Tibial artery (tissue), 4 donors: ENCODE measurements around the gene SLAMF8.

Experiments used
- DNase-seq, 2 donors: peaks; one replicate each; pipeline ENCODE4 v3.0.0-alpha.2; 2019
- H3K27ac ChIP-seq, 2 donors: fragments of 200-600 bp; sonication (generic) in 1 of 2; 1 replicate in 1 of 2; 2 replicates in 1 of 2; pipeline ENCODE4 v1.5.1; 2018 to 2019; ENCODE audit warnings: mild to moderate bottlenecking in 1 of 2
- H3K27me3 ChIP-seq, 2 donors: fragments of 200-600 bp; sonication (generic) in 1 of 2; one replicate each; pipeline versions ENCODE4 v1.5.1 to v1.6.0; 2016 to 2019
- H3K36me3 ChIP-seq, 3 donors: fragments of 200-600 bp; sonication (generic) in 2 of 3; one replicate each; pipeline ENCODE4 v1.5.1; 2016 to 2019; ENCODE audit warnings: mild to moderate bottlenecking in 2 of 3
- H3K4me1 ChIP-seq, 4 donors: fragments of 200-600 bp; sonication (generic) in 2 of 4; 1 replicate in 3 of 4; 2 replicates in 1 of 4; pipeline ENCODE4 v1.5.1; 2016 to 2019
- H3K4me3 ChIP-seq, 2 donors: fragments of 200-600 bp; sonication (generic) in 1 of 2; 1 replicate in 1 of 2; 2 replicates in 1 of 2; pipeline ENCODE4 v1.5.1; 2018 to 2019; ENCODE audit warnings: mild to moderate bottlenecking in 2 of 2
- H3K9me3 ChIP-seq, 3 donors: fragments of 200-600 bp; sonication (generic) in 1 of 3; one replicate each; pipeline ENCODE4 v1.5.1; 2016 to 2019
- intact Hi-C: fragments of 100-400 bp; cut with DNase I; formaldehyde crosslinking; loops from one replicate; pipeline ENCODE4 v1.15.0; 2023; ENCODE audit warnings: low total_unique reads
- TF ChIP-seq, protein P1 (sequence below), 2 experiments: fragments of 200-600 bp in 1 of 2; fragments of 450-650 bp in 1 of 2; IDR thresholded peaks; one replicate each; pipeline ENCODE4 v1.5.1; 2017 to 2019; ENCODE audit warnings: antibody characterized with exemption in 2 of 2, mild to moderate bottlenecking in 1 of 2, moderate library complexity in 1 of 2

The SLAMF8 gene

GRCh38 chr1:159791461-159791860 is 35.2 kb upstream of the SLAMF8 start:
- H3K36me3 ChIP-seq: no peaks in the 10 kb centered on the region
- no peak for DNase-seq
- no peak overlapping the region for H3K4me3 ChIP-seq
- no peak overlapping the region for H3K27ac ChIP-seq
- no peaks in the 10 kb centered on the region for H3K4me1 ChIP-seq
- TF ChIP-seq, protein P1, sequence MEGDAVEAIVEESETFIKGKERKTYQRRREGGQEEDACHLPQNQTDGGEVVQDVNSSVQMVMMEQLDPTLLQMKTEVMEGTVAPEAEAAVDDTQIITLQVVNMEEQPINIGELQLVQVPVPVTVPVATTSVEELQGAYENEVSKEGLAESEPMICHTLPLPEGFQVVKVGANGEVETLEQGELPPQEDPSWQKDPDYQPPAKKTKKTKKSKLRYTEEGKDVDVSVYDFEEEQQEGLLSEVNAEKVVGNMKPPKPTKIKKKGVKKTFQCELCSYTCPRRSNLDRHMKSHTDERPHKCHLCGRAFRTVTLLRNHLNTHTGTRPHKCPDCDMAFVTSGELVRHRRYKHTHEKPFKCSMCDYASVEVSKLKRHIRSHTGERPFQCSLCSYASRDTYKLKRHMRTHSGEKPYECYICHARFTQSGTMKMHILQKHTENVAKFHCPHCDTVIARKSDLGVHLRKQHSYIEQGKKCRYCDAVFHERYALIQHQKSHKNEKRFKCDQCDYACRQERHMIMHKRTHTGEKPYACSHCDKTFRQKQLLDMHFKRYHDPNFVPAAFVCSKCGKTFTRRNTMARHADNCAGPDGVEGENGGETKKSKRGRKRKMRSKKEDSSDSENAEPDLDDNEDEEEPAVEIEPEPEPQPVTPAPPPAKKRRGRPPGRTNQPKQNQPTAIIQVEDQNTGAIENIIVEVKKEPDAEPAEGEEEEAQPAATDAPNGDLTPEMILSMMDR (IDR thresholded peaks at IDR 0.05): no peak
- intact Hi-C loops: loop anchor here (10.0 kb wide), 1 partner anchor 213 kb away; no protein-coding TSS in a partner anchor
- H3K9me3 ChIP-seq: no peaks in the 10 kb centered on the region
- H3K27me3 ChIP-seq: peaks cover 0 to 22% of the 10 kb centered on the region in 2 donors

- no peak overlapping the region for H3K4me3 ChIP-seq
- H3K36me3 ChIP-seq: no peaks in the 10 kb centered on the region
- no peak overlapping the region for H3K27ac ChIP-seq
- intact Hi-C loops: loop anchor here (5.0 to 10.0 kb wide), 2 partner anchors 97 to 209 kb away; no protein-coding TSS in a partner anchor
- DNase-seq: no peak
- peaks cover 0 to 26% of the 10 kb centered on the region in 2 donors for H3K27me3 ChIP-seq
- no peaks in the 10 kb centered on the region for H3K9me3 ChIP-seq
- TF ChIP-seq, protein P1 (IDR thresholded peaks at IDR 0.05): no peak
- no peaks in the 10 kb centered on the region for H3K4me1 ChIP-seq
Measured at GRCh38 chr1:159795534-159795933, 31.1 kb upstream of the SLAMF8 start.

DNA sequence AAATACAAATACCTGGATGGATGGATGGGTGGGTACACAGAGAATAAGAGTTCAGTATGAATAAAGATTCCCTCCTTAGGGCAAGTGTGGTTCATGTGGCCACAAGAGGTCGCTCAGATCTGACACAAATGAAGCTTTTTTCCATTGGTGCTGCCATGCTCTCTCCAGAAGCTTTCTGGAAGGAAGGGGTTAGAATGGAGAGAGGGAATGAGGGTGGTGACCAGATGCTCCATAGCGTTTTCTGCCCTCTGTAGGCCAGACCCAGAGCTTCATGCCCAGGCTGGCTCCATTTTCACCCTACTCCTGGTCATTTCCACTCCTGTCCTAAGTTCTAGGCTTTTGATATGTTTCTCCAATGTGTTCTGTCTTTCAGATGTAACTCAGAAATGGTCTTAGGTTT is 27.8 kb upstream of the SLAMF8 start:
- Histone ChIP-seq H3K9me3 (no peaks in the 10 kb centered on the region), H3K4me1 (peaks cover 0 to 6% (median 2%) of the 10 kb centered on the region in 4 donors), H3K27me3 (peaks cover 0 to 16% of the 10 kb centered on the region in 2 donors), H3K27ac (no peak overlapping the region), H3K36me3 (no peaks in the 10 kb centered on the region), H3K4me3 (no peak overlapping the region)
- intact Hi-C loops: loop anchor here (5.0 to 10.0 kb wide), 2 partner anchors 93 to 206 kb away; no protein-coding TSS in a partner anchor
- TF ChIP-seq, protein P1 (IDR thresholded peaks at IDR 0.05): peak; percentile 67 to 77
- DNase-seq: peak; percentile 59 to 75

DNA sequence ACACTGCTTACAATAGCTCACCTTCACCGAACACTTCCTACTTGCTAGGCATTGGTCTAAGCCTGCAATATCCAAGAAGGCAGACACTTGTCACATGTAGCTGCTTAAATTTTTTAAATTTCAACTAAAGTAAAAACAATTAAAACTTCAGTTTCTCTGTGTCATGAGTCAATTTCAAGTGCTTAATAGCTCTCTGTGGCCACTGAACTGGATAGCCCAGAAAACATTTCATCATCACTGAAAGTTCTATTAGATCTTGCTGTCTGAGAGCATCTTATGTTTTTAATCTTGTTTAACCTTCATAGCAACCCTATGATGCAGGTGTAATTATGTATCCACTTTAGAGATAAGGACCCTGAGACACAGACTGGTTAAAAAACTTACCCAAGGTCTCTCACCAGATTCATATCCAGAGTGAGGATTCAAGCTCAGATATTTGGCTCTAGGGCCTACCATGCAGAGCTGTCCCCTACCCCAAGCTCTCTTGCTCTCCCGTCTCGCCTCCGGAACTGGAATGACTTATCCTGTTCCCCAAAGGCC is 27.2 kb upstream of the SLAMF8 start:
- peaks cover 0 to 13% of the 10 kb centered on the region in 2 donors for H3K27me3 ChIP-seq
- no peaks in the 10 kb centered on the region for H3K36me3 ChIP-seq
- no peak overlapping the region for H3K4me3 ChIP-seq
- no peak for DNase-seq
- intact Hi-C loops: loop anchor here (5.0 to 10.0 kb wide), 2 partner anchors 93 to 205 kb away; no protein-coding TSS in a partner anchor
- no peaks in the 10 kb centered on the region for H3K9me3 ChIP-seq
- H3K4me1 ChIP-seq: peaks cover 0 to 8% (median 2%) of the 10 kb centered on the region in 4 donors
- TF ChIP-seq, protein P1 (IDR thresholded peaks at IDR 0.05): no peak
- H3K27ac ChIP-seq: no peak overlapping the region

- TF ChIP-seq, protein P1 (IDR thresholded peaks at IDR 0.05): no peak
- Histone ChIP-seq H3K4me3 (no peak overlapping the region), H3K36me3 (no peaks in the 10 kb centered on the region), H3K4me1 (peaks cover 0 to 8% (median 2%) of the 10 kb centered on the region in 4 donors), H3K9me3 (no peaks in the 10 kb centered on the region), H3K27me3 (peaks cover 0 to 7% of the 10 kb centered on the region in 2 donors), H3K27ac (no peak overlapping the region)
- no peak for DNase-seq
- intact Hi-C loops: no loop called here
Measured at GRCh38 chr1:159800177-159800930, 26.3 kb upstream of the SLAMF8 start.
